ENCODE measurements around the gene CAPN1.
"Not testable (repeated sequence)": the region's sequence is repeated elsewhere in the genome, so short reads cannot be mapped to it uniquely, and the experiment has no call there.

Gene CAPN1

GRCh38 chr11:65217441-65218423 lies 36.0 kb downstream of the CAPN1 start:
- no peak for DNase-seq (ENCODE audit: low read depth in 4 of 4, low spot score in 1 of 4)

GRCh38 chr11:65218446-65218845 lies 36.7 kb downstream of the CAPN1 start:
- DNase-seq (ENCODE audit: low read depth in 4 of 4, low spot score in 1 of 4) = no peak

- no peak for DNase-seq (ENCODE audit: low read depth in 4 of 4, low spot score in 1 of 4)
These were observed 38.1 kb downstream of the CAPN1 start for GRCh38 chr11:65219930-65220213.

DNA sequence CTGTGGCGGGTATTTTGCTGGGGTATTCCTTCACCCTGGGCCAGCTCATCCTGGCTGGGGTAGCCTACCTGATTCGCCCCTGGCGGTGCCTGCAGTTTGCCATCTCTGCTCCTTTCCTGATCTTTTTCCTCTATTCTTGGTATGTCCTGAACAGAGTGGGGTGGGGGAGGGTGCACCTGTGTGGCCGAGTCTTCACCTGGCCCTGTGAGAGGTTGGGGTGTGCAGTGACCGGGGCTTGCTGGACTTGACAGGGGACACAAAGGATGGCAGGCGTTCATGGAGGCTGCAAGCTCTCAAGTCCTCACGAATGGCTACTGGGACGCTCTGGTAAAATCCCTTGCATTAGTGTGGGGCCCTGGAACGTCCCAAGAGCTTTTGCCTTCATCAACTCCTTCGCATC lies 39.3 kb downstream of the CAPN1 start:
- DNase-seq (ENCODE audit: low read depth in 4 of 4, low spot score in 1 of 4) = no peak

DNA sequence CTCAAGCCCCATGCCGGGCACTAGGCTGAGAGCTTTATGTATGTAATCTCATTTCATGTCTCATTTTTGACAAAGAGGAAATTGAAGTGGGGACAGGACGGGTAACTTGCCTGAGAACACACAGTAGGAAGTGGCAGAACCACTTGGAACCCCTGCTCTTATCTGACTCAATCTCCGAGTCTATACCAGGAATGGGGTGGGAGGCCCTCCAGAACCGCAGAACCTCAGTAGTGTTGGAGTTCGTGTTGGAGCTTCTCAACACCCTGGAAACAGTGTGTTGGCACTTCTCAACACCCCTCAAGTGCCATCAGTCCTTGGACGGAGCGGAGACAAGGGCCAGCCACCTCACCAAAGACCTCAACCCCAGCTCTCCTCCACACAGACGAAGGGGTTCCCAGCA lies 41.3 kb downstream of the CAPN1 start:
- no peak for DNase-seq (ENCODE audit: low read depth in 4 of 4, low spot score in 1 of 4)

- DNase-seq (ENCODE audit: low read depth in 4 of 4, low spot score in 1 of 4) = no peak
These were observed 43.2 kb downstream of the CAPN1 start for GRCh38 chr11:65224930-65225278.

DNA sequence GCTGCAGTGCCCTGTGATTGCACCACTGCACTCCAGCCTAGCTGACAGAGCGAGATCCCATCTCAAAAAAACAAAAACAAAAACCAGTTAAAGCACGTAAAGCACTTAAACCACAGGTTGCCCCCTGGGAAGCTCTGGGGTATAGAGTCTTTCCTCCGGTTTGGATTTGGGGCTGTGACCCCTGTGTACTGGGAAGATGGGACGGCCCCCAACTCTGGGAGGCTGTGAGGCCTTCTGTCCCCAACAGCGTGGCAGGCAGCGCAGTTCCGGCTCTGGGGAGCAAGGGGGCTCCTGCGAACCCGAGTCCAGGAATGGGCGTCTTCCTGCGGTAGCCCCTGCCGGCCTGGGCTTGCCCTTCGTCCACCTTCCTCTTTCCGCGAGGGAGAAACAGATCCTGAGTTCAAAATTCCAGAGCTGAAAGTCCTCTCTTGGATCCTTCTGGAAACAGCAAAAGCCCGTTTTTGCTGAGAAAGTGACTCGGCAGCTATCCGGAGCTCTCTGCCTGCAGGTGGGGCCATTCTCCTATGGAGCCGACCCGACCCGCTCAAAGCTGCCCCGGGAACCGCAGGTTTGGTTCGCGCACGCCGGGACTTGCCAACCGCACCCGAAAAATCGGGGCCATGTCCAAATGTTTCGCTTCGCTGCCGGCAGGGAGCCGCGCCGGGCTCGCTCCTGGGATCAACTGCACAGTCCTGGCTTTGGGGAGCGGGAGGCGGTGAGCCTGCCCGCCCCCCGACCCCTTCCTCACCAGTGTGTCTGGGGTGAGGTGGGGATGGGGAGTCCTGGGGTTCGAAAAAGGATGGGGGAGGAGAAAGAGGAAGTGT lies 43.8 kb downstream of the CAPN1 start:
- DNase-seq (ENCODE audit: low read depth in 4 of 4, low spot score in 1 of 4) = peak; percentile 27 to 53 (median 42)

DNA sequence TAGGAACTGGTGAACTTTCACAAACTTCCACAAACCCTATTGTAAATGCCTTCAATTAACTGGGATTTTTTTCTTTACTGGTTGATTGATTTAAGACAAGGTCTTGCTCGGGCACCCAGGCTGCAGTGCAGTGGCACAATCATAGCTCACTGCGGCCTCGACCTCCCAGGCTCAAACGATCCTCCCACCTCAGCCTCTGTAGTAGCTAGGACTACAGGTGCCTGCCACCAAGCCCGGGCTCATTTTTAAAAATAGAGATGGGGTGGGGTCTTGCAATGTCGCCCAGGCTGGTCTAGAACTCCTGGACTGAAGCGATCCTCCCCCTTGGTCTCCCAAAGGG lies 44.3 kb downstream of the CAPN1 start:
- no peak for DNase-seq (ENCODE audit: low read depth in 4 of 4, low spot score in 1 of 4)

GRCh38 chr11:65227879-65228278 lies 46.2 kb downstream of the CAPN1 start:
- DNase-seq (ENCODE audit: low read depth in 4 of 4, low spot score in 1 of 4) = no peak

GRCh38 chr11:65236194-65237059 lies 54.7 kb downstream of the CAPN1 start:
- DNase-seq (ENCODE audit: low read depth in 4 of 4, low spot score in 1 of 4) = no peak

DNA sequence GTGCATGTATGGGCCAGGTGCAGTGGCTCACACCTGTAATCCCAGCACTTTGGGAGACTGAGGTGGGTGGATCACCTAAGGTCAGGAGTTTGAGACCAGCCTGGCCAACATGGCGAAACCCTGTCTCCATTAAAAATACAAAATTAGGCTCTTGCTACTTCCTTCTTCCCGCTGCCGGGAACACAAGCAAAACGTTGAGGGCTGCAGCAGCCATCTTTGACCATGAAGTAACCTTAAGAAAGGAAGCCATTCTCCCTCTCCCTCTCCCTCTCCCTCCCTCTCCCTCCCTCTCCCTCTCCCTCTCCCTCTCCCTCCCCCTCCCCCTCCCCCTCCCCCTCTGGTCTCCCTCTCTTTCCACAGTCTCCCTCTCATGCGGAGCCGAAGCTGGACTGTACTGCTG lies 56.6 kb downstream of the CAPN1 start:
- DNase-seq (ENCODE audit: low read depth in 4 of 4, low spot score in 1 of 4) = not testable (repeated sequence)

GRCh38 chr11:65241134-65241533 lies 59.4 kb downstream of the CAPN1 start:
- DNase-seq (ENCODE audit: low read depth in 4 of 4, low spot score in 1 of 4) = no peak

DNA sequence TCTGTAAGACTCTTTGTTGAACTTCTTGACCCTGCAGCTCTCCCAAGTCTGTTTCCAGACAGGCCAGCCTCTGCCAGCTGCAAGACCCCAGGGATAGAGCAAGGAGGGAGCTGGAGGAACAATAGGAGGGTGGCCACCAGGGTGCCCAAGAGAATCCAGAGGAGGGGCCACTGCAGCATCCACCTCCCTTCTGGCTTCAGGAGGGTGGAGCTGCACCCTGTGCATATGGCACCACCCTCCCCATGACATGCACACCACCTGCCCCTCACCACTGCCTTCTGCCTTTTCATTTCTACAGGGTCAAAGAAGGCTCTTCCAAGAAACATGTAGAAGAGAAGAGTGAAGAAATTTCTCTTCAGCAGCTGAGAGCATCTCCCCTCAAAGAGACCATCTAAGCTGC lies 60.0 kb downstream of the CAPN1 start:
- no peak for DNase-seq (ENCODE audit: low read depth in 4 of 4, low spot score in 1 of 4)

- DNase-seq (ENCODE audit: low read depth in 4 of 4, low spot score in 1 of 4) = no peak
These were observed 60.7 kb downstream of the CAPN1 start for GRCh38 chr11:65242389-65242788.

DNA sequence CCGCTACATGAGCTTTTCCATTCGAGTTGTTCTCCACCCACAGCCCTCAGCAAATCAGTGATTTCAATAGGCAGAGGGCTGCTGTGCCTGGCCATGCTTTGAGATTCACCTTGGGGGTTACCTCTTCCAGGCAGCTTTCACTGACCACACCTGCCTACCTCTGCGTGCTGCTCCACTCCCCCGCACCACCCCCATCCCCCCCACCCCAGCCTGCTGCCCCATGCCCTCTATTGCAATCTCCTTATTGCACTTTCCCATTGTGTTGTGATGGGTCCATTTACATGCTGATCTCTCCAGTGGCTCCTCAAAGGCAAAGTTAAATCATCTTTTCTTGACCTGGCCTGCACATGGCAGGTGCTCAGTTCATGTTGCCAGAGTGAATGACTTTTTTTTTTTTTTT lies 62.1 kb downstream of the CAPN1 start:
- DNase-seq (ENCODE audit: low read depth in 4 of 4, low spot score in 1 of 4) = no peak

- not testable (repeated sequence) for DNase-seq (ENCODE audit: low read depth in 4 of 4, low spot score in 1 of 4)
These were observed 63.3 kb downstream of the CAPN1 start for GRCh38 chr11:65245046-65245445.

DNA sequence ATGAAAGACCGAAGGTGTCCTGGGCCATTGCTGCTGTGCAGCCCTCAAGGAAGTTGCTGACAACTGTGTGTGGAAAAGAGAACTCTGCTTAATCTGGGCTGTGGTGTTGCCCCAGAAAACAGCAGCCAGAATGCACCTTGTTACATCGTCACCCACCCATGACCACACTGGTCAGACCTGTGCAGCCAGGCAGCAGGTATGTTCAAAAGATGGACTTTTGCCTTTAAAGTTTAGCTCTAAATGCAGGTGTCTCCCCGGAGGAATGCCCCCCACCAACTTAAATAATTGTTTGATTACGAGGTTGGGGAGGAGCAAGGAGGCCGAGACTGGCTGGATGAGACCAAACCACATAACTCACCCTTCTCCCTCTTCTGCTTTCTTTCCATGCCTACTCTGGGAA lies 64.8 kb downstream of the CAPN1 start:
- DNase-seq (ENCODE audit: low read depth in 4 of 4, low spot score in 1 of 4) = no peak

GRCh38 chr11:65248184-65248710 lies 66.5 kb downstream of the CAPN1 start:
- not testable (repeated sequence) for DNase-seq (ENCODE audit: low read depth in 4 of 4, low spot score in 1 of 4)

DNA sequence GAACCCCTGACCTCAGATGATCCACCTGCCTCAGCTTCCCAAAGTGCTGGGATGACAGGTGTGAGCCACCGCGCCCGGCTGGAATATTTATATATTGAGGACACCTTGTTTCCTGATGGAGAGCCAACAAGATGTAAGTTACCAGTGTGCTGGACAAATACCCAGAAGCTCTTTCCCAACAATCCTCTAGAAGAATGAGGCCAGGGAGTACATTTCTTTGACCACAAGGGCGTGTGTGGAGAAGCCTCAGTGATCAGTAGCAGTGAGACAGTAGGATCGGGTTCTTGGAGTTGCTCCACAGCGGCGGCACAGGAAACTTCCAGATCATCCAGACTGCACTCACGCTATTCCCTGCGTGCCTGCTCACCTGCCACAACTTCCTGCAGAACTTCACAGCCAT lies 69.7 kb downstream of the CAPN1 start:
- DNase-seq (ENCODE audit: low read depth in 4 of 4, low spot score in 1 of 4) = no peak

DNA sequence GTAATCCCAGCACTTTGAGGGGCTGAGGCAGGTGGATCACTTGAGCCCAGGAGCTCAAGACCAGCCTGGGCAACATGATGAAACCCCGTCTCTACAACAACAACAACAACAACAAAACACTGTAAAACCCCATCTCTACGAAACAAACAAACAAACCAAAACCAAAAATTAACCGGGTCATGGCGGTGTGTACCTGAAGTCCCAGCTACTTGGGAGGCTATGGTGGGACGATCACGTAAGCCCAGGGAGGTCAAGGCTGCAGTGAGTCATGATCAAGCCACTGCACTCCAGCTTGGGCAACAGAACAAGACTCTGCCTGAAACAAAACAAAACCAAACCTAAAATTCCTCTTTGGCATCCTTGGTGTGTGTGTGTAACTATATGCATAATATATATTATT lies 73.0 kb downstream of the CAPN1 start:
- DNase-seq (ENCODE audit: low read depth in 4 of 4, low spot score in 1 of 4) = no peak

DNA sequence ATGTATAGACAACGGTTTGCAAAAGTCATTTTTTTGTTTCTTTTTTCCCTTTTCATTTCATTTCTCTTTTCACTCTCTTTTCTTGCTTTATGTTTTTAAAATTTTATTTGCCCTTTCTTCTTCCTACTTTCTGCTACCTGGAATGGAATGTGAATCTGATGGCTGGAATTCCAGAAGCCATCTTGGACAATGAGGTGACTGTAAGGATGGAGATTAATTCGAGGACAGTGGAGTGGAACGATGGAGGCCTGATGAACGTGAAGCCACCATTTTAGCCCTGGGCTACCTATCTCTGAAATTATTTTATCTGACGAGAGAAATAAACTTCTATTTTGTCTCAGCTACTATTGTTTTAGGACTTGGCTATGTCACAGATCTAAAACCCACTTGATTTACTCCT lies 77.3 kb downstream of the CAPN1 start:
- no peak for DNase-seq (ENCODE audit: low read depth in 4 of 4, low spot score in 1 of 4)
